GM18858 (cell line): Measurements from ENCODE around the gene UPF1.

Experiments
- ATAC-seq: cut with Tn5 transposase; IDR thresholded peaks from one replicate; pipeline ENCODE4 v1.9.1; 2021; ENCODE audit not compliant: unreplicated experiment

UPF1 gene

DNA sequence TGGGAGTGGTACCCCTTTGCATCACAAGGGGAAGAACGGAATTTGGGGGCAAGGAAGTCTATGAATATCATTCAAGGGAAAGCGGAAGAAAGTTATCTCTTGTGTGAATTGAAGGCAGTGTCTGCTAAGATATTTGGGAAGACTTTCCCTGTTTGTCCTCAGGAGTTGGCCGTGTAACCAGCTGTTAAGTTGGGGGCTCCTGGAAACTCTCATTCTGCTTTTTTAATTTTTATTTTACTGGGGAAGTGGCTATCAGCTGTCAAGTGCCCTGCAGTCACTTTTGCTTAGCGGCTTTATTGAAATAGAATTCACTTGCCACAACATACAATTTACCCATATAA is 2.9 kb downstream of the UPF1 start:
- no peak for ATAC-seq

DNA sequence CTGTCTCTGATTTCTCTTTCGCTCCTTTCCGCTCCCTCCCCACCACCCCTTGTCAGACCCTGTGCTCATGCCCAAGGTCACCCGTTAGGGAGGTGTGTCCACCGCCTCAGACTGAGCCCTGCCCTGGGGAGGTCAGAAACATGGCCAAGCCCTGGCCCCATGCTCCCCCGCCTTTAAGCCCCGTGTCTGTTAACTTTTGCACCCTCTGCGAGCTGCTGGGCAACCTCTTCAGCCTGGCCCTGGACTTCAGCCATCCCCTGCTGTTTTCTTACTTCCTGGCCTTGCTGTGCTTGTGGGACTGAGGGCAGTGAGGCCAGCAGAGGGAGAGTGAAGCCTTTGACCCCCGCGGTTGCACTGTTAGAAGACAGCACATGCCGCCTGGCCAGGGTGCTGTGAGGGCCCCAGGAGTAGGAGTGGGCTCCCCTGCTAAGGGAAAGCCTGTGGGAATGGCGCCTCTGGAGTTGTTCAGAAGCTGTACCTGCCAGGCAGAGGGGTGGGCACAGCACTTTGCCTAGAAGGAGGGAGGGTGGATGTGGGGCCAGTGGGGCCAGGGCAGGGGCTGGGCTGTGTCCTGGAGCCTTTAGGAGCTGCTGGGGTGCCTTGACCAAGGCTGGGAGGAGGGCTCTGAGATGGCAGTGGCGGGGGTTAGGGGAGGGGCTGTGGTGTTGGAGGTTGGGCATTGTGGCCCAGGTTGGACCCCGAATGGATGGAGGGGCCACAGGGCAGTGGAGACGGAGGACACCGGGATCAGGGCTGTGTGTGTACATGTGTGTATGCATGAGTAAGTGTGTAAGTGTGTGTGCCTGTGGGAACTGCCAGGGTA is 7.9 kb downstream of the UPF1 start:
- no peak for ATAC-seq

DNA sequence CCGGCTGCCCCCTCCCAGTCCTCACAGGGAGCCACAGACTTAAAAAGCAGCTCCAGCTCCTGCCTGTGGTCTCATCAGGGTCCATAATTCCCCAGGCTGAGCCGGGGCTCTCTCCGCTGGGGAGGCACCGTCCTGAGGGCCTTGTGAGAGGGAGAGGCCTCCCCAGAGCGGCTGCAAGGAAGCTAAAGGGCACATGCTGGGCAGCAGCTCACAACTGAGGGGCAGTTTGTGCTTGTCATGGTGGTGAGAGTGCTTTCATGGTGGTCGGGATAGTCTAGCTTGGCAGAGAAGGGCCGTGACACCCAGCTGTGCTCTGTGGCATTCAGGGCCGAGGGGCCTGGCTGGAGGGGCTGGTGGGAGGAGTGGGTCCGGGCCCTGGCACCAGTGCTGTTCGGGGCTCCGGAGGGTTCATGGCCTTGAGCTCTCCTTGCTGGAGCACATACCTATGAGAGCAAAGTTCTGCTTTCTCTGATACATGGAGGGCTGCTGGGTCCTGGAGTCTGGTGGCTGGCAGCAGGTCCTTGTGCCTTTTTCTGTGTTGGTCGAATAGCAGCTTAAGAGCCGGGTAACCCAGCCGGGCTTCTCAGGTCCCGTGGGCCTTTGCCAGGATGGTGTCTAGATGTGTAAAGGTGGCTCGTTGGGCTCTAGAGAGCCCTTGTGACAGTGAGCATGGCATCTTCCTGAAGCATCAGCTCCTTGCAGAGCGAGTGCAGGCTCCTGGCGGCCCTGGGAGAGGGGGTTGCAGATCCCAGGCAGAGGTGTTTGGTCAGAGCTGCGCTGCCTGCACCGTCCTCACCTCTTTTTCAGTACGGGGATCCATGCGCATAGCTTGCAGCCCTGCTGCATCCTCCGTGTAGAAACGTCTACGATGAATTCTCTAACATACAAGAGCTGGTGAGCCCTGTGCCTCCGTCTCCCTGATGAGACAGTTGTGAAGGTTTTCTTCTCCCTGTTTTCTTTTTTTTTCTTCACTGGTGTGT is 8.8 kb downstream of the UPF1 start:
- ATAC-seq: no peak

DNA sequence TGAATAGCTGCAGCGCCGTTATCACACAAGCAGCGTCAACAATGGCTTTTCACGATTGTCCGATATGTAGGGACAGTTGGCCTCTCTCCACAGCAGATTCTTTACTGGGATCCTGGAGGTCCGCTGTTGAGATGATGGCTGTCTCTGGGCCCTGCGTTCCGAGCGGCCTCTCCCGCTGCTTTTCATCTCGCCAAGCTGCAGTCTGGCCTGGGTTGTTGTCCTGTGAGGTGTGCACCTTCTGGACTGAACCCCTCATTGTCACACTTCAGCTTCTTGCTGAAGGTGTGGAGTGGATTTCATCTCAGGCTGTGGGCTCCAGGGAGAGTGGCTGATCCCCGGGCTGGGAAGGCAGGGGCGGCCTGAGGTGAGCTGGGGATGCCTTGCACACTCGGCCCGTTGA is 9.6 kb downstream of the UPF1 start:
- ATAC-seq: no peak

DNA sequence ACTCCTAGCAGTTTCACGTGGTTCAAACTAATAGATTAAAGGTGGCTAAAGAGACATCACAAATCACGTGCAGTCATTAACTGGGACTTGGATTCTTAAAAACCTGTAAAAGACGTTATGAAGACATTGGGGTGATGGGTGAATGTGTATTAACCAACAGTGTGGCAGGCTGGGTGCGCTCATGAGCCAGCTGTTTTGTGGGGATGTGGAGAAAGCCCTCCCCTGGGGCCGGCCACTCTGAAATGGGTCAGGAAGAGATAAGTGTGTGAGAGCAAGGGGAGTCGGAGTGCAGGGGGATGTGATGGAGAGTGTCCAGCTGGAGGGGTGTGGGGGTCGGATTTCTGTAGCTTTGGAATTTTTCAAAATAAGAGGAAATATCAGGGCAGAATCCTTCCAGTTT is 10.4 kb downstream of the UPF1 start:
- no peak for ATAC-seq

DNA sequence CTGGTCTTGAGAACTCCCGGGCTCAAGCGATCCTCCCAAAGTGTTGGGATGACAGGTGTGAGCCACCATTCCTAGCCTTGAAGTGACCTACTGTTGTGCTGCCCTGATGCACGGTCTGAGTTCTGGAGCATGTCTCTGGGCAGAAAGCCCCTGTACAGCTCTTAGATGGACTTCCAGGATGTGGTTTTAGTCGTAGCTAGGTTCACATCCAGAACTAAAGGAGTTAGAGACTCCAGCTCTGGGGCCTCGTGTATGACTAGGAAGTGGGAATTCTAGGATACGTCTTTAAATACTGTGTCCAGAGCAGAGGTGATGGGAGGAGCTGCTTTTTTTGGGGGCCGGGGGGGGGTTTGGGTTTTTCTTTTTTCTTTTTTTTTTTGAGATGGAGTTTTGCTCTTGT is 12.2 kb downstream of the UPF1 start:
- no peak for ATAC-seq

DNA sequence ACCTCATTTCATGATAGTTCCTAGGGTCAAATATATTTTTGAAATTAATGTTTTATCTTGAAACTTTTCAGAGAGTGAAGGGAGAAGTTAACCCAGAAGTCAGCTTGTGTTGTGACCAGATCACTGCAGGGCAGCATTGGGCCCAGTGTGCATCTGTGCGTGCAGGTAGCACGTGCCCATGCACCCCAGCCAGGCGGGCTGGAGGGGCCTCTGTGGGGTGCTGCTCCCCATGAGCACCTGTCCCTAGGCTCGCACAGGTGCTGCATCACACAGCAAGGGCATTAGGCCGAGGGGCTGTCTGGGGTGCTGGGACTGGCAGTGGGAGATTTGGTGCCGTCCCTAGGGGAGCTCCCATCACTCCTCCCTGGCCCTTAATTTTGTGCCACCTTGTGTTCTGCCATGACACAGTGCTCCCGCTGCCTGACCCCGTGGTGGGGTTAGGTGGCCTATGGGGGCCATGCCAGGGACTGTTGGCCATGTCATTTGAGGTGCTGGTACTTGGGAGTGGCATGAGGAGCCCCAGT is 13.1 kb downstream of the UPF1 start:
- ATAC-seq: no peak

DNA sequence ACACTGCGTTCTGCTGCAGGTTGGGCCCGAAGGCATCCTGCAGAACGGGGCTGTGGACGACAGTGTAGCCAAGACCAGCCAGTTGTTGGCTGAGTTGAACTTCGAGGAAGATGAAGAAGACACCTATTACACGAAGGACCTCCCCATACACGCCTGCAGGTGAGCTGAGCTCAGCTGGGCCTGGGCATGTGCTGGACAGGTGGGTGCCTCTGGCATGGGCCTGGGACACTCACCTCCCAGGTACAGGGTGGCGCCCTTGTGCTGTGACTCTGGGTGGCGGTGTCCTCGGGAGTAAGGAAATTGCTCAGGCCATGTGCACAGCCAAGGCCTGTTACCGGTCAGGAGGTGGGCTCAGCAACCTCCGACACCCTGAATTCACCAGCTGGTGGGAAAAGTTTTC is 14.2 kb downstream of the UPF1 start:
- no peak for ATAC-seq

DNA sequence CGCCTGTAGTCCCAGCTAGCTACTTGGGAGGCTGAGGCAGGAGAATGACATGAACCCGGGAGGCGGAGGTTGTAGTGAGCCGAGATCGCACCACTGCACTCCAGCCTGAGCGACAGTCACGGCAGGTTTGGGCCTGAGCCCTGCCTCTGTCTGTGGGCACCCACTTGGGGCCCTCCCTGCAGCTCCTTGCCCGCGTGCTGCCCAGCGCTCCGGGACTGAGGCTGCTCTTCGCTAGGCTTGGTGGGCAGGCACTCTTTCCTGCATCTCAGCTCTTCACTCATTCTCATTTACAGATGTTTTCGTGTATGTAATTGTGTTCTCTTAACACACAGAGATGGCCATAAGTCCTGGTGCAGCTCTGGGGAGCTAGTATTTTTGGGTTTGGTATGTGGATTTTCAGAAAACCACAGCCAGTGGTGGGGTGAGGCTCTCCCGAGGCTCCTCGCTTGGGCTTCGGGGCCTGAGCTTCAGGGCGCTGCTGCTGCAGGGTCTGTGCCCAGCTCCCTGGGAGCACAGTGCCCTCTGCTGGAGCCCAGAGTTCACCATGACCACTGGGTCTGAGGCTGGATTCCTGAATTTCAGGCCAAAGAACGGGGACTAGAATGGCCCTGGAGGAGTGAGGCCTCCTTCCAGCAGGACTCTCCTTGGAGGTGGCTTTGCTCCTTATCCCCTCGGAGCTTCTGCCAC is 15.2 kb downstream of the UPF1 start:
- ATAC-seq: no peak

DNA sequence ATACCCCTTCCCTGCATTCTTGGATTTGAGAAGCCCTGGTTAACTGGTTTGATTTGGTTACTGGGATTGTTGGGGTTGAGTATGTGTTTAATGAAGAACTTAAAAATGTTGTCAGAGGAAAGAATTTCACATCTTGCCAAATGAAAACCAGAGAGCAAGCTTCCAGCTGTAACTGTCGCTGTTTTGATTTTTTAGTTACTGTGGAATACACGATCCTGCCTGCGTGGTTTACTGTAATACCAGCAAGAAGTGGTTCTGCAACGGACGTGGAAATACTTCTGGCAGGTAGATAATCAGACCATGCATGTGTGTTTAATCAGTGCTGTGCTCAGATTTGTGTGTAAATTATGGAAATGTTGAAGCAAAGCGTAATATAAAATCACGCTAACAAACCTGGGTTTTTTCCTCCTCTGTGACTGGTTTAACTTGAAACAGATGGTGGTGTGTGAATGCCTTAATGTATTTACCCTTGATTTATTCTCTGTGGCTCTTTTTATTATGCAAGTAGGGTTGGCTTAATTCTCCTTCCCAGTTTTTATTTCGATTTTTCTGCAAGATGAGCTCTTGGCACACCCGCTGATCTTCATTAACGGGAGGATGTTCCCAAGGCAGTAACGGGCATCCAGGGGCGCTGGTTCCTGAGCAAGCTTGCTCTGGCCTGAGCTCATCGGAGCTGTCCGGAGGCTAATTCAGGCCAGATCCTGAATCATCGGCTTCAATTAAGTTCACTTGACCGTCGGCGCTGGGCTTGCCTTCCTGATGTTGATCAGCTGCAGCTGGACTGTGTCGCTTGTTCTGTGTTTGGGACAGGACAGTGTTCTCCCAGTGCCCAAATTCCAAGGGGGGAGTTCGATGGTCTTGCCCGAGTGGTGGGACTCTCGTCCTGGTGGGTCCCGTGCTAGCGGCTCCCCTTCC is 16.0 kb downstream of the UPF1 start:
- ATAC-seq: no peak

DNA sequence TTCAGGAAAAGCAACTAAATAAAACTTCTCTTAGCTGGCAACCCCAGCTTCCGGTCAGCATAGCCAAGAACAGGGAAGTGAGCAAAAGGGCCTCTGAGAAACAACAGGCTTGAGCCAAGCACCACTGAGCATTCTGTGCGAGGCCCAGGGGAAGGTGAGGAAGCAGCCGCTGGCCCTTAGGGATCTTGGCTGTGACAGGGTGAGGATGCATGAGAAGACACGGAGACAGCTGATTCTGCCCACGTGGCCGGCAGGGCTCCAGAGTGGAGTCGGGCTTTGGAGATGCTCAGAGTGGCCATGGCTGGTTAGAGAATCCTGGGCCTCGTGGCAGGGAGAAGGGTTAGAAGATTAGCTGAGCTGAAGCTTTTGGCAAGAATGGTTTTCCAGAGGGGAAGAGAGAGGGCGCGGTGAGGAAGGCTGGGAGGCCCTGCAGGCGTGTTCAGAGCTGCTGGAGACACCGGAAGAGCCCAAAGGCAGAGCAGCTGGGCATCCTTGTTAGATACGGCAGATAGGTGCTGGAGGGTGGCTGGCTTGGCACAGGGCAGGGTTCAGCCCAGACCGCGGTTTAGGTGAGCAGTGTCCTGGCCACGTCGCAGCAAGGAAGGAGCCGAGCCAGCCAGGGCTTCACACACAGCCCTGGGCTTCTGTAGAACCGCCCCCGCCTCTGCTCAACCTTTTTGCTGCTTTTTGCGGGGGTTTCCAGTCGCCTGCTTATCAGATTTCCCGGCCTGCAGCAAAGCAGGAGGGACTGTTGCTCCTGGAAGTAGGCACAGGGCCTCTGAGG is 17.3 kb downstream of the UPF1 start:
- no peak for ATAC-seq

DNA sequence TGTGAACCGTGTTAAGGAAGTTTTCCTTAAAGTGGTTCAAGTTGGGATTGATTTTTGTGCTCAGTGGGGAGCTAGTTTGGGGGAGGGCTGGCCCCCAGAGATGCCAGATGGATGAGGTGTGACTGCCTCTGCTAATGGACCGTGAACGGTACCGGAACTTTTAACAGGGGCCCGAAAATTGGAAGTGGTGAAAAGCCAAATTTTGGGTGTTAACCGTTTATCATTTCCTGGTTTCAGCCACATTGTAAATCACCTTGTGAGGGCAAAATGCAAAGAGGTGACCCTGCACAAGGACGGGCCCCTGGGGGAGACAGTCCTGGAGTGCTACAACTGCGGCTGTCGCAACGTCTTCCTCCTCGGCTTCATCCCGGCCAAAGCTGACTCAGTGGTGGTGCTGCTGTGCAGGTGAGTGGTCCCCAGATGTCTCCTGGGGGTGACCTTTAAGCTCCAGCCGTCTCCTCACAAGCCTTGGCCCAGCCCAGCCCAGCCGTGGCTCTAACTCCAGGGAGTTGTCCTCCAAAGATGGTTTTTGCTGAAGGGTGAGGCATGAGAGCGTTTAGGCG is 18.2 kb downstream of the UPF1 start:
- ATAC-seq: no peak

DNA sequence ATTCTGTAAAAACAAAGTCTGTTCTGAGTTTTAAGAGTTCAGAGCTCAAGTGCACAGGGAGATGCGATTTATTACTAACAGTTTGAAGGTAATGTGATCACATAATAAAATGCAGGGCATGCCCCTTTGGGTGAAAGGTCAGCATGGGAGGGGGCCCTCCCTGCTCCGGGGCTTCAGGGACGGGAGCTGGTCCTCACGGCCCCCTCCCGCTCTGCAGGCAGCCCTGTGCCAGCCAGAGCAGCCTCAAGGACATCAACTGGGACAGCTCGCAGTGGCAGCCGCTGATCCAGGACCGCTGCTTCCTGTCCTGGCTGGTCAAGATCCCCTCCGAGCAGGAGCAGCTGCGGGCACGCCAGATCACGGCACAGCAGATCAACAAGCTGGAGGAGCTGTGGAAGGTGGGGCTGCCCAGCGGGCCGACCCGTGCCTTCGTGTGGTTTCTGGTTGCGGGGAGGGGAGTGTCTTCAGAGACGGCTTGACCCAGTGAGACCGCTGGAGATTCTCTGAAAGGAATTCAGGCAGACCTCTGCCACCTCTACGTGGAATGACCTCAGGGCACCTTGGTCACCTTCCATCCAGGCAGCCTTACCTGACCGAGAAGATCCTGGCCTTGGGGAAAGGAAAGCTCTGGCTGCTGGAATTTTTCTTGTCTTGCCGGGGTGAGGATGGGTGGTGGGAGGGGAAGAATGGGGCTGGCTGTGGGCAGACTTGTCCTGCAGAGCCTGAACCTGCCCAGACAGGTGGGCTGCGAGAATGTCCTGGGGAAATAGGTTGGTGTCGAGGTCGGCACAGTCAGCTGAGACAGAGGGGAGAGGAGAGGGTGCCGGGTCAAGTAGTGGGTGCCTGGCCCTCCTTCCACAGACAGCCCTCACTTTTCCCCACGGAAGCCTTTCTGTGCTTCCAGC is 19.0 kb downstream of the UPF1 start:
- no peak for ATAC-seq

DNA sequence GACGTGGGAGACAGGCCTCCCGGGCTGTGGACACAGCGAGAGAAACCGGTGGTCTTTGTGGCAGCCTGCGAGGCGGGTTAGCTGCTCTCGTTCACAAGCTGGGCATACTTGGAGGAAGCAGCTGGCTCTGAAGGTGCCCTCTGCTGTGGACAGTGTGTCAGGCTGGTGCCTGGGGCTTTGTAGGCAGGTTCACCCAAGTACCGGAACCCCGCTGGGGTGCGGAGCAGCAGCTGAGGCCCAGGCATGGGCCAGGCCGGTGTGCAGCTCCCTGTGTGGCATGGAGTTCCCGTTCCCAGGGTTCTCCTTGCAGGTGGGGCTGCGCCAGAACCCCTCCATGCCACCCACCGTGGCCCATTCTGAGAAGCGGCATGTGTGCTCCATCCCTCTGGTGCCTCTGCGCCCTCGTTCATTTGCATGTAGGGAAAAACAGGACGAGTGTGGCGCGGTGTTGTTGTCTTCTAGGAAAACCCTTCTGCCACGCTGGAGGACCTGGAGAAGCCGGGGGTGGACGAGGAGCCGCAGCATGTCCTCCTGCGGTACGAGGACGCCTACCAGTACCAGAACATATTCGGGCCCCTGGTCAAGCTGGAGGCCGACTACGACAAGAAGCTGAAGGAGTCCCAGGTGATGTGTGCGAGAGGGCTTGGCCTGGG is 20.0 kb downstream of the UPF1 start:
- ATAC-seq: no peak

DNA sequence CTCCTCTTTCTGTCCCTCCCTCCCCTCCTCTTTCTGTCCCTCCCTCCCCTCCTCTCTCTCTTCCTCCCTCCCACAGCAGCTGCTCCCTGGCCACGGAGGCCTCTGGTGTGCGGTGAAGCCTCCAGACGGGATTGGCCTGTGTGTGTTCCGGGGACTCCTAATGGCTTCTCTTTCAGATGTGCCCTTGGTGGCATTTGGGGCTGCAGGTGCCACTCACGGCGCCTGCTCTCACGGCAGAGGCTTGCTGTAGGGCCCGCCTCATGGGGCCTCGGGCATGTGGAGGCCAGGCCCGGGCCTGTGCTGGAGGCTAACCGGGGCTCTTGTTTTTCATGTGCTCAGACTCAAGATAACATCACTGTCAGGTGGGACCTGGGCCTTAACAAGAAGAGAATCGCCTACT is 20.9 kb downstream of the UPF1 start:
- ATAC-seq: no peak

DNA sequence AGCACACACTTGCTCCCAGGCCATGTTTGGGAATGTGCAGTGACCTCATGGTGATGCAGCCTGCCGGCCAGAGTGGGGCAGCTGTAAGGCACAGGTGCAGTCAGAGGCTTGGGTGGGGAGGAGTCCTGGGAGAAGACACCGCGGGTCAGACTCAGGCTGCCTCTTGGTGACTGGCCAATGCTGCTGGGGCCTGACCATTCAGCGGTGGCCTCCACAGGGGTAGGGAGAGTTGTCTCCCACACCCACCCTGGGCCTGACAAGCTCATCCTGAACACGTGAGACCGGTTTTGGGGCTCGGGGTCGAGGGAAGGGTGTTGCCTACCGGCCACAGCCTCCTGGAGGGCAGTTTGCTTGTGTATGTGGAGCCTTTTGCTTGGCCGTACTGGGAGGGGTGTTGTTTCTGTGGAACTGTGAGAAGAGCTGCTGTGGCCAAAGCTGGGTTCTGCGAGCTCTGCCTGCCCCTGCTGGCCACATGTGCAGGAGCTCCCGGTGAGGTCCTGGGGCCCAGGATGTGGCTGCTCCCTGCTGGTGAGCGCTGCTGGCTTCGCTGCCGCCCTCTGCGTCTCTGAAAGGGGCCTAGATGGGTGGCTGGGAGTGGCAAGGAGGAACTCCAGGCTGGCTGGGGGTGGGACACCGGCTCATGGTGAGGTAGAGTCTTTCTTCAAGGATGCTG is 22.1 kb downstream of the UPF1 start:
- ATAC-seq: no peak

DNA sequence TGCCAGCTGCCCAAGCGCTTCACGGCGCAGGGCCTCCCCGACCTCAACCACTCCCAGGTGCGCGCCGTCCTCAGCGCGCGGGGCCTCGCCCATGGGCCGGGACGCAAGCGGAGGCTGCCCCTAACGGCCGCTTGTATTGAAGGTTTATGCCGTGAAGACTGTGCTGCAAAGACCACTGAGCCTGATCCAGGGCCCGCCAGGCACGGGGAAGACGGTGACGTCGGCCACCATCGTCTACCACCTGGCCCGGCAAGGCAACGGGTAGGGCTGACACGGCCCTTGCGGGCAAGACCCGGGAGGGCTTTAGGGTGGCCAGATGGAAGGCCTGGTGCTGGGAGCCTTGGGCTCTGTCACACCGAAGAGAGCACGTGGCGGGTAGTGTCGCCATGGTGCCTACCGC is 23.2 kb downstream of the UPF1 start:
- ATAC-seq: no peak
